NCI-H1417 treated with DMSO at 0.1 percent for 48 hours (cell line): ENCODE results near the gene CTDSPL2.
"Not testable (repeated sequence)": the region's sequence is repeated elsewhere in the genome, so short reads cannot be mapped to it uniquely, and the experiment has no call there.

Experiments used
- DNase-seq: peaks from one replicate; lab custom pipeline; 2025; lab: John Stamatoyannopoulos, UW

Gene CTDSPL2

GRCh38 chr15:44485880-44486279 is 58.5 kb downstream of the CTDSPL2 start:
- no peak for DNase-seq

- no peak for DNase-seq
Observed at GRCh38 chr15:44489464-44489863, 62.0 kb downstream of the CTDSPL2 start.

DNA sequence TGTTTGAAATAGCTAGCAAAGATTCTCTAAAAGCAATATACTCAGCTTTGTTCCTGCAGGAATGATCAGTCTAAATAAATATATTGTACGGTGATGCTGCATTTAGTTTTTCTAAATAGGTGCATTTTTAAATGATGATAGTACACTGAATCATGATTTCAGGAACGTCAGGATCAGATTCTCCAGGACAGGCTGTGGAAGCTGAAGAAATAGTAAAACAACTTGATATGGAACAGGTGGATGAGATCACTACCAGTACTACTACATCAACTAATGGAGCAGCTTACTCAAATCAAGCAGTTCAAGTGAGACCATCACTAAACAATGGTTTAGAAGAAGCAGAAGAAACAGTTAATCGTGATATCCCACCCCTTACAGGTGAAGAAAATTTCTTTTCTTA is 63.2 kb downstream of the CTDSPL2 start:
- DNase-seq = no peak

- DNase-seq = no peak
Observed at GRCh38 chr15:44492040-44492439, 64.6 kb downstream of the CTDSPL2 start.

DNA sequence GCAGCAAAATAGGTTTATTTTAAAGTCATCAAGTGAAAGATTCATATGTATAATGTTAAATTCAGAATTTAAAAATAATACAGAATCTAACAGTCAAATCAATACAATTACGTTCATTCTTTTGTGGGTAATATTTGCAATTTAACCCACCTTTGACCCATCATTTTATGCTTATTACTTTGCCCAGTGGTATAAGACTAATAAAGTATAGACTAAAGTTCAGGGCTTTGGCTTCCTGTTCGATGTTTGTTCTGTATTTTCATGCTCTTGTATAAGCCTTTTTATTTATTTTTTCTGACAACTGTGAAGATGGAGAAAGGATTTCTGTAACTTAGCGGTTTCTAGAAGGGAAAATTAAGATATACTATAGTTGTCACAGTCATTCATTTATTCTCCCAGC is 65.2 kb downstream of the CTDSPL2 start:
- DNase-seq = no peak

- DNase-seq = no peak
Observed at GRCh38 chr15:44495562-44495961, 68.1 kb downstream of the CTDSPL2 start.

GRCh38 chr15:44500555-44500954 is 73.1 kb downstream of the CTDSPL2 start:
- no peak for DNase-seq

GRCh38 chr15:44501768-44502366 is 74.4 kb downstream of the CTDSPL2 start:
- no peak for DNase-seq

DNA sequence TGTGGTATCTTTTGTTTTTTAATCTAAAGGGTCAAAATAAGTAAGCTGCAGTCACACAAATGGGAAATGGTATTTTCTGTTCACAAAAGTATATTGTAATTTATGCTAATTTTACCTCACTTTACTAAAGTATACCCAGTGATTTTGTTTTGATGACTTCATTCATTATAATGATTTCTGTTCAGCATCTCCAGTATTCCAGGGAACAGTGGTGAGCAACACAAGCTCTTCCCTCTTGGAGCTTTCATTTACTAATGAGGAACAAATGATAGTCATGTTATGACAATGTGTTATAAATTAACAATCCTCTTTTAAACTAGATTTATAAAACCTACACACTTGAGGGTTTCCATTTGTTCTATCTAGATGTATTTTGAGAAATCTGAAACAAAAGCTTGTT is 89.0 kb downstream of the CTDSPL2 start:
- no peak for DNase-seq

- DNase-seq = no peak
Observed at GRCh38 chr15:44519537-44519936, 92.1 kb downstream of the CTDSPL2 start.

DNA sequence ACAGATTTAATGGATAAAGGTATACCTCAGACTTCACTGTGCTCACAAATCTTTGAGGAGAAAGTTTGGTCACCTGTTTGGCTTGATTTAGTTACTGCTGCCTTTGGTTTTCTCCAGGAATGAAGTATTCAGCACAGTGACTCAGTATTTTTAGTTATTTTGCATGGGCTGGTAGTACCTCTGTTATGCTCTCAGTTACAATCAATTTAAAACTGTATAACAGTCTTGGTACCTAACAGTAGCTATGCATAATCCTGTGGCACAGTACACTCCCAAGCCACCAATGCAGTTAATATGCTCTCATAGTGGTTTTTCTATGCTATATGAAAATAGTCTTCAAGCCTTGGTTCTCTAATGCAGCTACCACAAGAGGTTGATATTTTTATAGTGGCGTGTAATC is 97.6 kb downstream of the CTDSPL2 start:
- DNase-seq = no peak

DNA sequence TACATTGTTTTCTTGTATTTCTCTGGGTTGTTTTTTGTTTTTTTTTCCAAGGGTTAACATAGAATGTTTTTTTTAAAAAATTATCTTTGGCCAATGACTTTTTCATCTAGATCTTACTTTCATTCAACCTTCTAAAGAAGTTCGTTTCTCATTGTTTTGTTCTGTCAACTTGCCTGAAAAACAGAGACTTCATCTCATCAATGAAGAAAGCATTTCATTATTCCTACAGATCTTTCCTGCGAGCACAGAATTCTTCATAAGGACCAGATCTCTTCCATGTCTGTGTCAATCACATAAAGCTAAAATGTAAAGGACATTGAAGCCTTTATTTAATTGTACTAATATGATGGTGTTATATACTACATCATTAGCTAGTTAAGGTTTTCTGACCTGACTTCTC is 99.8 kb downstream of the CTDSPL2 start:
- DNase-seq = no peak

- no peak for DNase-seq
Observed at GRCh38 chr15:44529864-44530604, 102.6 kb downstream of the CTDSPL2 start.

GRCh38 chr15:44530653-44531052 is 103.2 kb downstream of the CTDSPL2 start:
- DNase-seq = no peak

DNA sequence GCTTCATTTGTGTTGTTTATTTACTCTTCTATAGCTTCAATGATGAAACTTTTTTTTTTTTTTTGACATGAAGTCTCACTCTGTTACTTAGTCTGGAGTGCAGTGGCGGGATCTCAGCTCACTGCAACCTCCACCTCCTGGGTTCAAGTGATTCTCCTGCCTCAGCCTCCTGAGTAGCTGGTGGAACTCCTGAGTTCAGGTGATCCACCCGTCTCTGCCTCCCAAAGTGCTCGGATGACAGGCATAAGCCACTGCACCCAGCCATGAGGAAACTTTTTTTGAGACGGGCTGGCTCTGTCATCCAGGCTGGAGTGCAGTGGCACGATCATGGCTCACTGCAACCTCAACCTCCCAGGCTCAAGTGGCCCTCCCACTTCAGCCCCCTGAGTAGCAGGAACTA is 104.8 kb downstream of the CTDSPL2 start:
- DNase-seq = not testable (repeated sequence)

- no peak for DNase-seq
Observed at GRCh38 chr15:44532689-44533088, 105.3 kb downstream of the CTDSPL2 start.

DNA sequence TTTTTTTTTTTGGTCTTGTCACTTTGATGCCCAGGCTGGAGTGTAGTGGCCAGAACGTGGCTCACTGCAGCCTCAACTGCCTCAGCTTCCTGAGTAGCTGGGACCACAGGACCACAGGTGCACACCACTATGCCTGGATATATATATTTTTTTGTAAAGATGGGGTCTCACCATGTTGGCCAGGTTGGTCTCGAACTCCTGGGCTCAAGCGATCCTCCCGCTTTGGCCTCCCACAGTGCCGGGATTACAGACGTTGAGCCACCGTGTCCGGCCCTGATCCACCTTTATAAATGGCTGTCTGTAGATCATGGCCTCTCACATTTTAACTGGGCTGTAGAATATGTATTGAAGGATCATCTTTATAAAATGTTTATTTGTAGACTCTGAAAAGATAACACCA is 107.7 kb downstream of the CTDSPL2 start:
- DNase-seq = no peak

DNA sequence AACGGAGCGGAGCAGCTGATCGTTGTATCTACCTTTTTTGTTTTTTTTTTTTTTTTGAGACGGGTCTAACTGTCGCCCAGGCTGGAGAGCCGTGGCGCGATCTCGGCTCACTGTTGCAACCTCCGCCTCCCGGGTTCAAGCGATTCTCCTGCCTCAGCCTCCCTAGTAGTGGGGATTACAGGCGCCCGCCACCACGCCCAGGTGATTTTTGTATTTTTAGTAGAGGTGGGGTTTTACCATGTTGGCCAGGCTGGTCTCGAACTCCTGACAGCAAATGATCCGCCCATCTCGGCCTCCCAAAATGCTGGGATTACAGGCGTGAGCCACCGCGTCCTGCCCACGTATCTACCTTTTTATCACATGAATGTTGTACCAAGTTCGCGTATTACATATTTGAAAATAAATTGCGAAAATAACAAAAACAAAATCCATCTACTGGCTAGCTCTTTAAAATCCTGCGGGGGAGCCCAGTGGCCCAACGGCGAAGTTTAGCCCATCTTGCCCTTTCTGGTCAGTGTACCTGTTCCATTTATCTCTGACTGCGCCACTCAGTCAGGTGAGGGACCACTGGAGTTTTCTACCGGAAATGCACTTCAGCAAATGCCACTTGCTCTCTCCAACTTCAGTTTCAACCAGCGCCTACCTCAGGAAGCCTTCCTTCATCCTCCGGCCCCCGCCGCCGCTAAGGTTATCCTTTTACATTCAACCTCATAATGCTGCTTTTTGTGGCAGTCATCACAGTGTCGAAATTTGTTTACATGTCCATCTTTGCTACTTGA is 108.3 kb downstream of the CTDSPL2 start:
- DNase-seq = no peak

DNA sequence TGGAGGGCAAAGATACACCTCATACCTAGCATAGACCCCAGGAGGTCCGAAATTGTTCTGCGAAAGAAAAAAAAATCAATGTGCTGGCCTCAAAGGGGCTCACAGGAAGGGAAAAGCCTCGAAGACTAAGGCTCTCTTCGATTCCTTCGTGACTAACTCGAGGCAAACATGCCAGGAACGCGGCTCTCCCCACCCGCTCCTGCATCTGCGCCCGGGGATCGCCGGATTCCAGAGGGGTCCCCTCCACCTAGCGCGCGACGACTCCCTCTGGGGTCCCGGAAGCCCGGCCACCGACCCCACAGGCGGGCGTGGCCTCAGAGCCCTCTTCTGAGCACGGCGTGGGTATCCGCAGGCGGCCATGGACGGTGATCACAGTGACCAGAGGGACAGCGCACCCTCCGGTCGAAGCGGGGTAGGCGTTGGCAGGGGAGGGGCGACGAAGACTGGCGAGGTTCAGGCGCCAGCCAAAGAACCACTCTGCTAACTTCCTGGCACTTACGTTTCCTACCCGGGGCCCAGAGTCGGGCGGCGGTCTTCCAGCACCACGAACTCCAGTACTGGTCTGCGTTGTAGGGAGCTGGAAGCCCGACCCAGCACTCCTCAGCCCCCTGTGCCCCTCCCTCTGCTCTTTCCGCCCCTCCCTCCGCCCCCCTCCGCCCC is 109.0 kb downstream of the CTDSPL2 start:
- peak; percentile 51 for DNase-seq

- peak; percentile 75 for DNase-seq
Observed at GRCh38 chr15:44536962-44537734, 109.7 kb downstream of the CTDSPL2 start, which contains the start of gene EIF3J. TSS of gene EIF3J (plus strand) at chr15:44537147. CDS start at chr15:44537195, 48 bp downstream.

DNA sequence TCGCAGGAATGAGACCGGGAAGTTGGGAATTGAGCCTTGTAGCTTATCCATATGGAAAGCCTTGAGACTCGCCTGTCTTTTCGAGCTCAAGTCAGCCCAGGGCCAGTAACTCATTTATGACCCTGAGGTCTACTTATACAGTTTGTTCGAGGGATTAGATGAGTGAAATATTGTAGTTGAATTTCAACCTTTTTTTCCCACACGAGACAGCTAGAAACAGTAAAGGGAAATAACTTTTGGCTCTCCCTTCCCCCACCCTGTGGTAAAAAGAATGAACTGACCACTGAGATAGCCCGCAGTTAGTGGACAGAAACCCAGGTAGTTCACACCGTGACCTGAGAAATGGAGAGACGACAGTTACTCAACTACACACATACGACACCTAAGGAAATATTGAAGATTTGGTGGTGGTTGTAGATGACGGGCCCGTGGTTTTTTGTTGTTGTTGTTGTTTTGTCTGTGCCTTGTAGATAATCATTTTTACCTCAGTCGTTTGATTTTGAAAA is 110.4 kb downstream of the CTDSPL2 start:
- no peak for DNase-seq
